ENCODE measurements around the gene PLOD1.
"Not testable (repeated sequence)": the region's sequence is repeated elsewhere in the genome, so short reads cannot be mapped to it uniquely, and the experiment has no call there.

The PLOD1 gene

DNA sequence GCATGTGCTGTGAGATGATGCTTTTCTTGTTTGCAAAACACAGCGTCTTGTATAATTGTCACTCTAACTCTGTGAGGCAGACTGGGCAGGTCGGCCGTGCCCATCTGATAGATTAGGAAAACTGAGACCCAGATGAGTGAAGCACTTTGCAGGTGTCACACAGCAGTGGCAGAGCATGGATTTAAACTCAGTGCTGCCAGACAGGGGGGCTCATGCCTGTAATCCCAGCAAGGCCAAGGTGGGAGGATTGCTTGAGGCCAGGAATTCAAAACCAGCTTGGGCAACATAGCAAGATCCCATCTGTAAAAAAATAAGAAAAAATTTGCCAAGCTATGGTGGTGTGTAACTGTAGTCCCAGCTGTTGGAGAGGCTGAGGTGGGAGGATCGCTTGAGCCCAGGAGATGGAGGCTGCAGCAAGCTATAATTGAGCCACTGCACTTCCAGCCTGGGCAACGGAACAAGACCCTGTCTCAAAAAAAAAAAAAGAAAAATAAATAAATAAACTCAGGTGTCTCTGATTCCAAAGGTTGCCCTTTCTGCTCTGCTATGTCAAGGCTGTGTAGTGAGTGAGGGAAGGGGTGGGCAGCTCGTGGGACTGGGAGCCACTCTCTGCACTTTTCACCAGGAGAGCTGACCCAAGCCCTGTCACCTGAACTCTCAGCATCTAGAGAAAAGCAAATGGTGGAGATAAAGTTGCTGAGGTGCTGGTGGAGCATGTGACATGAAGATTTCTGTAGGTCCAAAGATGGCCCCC is 42.9 kb upstream of the PLOD1 start:
- H3K27ac ChIP-seq: no peak overlapping the region
- no peak for TF ChIP-seq ZFX (IDR thresholded peaks at IDR 0.05; ENCODE audit: borderline replicate concordance)
- TF ChIP-seq, protein P1, sequence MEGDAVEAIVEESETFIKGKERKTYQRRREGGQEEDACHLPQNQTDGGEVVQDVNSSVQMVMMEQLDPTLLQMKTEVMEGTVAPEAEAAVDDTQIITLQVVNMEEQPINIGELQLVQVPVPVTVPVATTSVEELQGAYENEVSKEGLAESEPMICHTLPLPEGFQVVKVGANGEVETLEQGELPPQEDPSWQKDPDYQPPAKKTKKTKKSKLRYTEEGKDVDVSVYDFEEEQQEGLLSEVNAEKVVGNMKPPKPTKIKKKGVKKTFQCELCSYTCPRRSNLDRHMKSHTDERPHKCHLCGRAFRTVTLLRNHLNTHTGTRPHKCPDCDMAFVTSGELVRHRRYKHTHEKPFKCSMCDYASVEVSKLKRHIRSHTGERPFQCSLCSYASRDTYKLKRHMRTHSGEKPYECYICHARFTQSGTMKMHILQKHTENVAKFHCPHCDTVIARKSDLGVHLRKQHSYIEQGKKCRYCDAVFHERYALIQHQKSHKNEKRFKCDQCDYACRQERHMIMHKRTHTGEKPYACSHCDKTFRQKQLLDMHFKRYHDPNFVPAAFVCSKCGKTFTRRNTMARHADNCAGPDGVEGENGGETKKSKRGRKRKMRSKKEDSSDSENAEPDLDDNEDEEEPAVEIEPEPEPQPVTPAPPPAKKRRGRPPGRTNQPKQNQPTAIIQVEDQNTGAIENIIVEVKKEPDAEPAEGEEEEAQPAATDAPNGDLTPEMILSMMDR (IDR thresholded peaks at IDR 0.05): no peak

DNA sequence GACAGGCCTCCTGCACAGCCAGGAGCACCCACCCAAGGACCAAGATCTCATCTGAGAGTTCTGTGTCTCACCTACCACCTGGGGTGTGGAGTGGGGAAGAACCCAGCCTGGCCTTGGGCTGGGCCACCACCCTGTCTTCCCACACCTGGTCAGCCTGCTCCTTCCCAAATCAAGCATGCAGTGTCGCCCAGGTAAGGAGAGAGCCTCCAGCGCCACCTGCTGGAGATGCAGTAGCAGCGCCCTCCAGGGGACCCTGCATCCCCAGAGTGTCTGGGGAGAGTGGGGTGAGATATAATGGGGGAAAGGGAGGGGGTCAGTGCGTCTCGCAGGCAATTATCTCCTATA is 40.6 kb upstream of the PLOD1 start:
- H3K27ac ChIP-seq: no peak overlapping the region
- TF ChIP-seq ZFX (IDR thresholded peaks at IDR 0.05; ENCODE audit: borderline replicate concordance): no peak
- TF ChIP-seq, protein P1 (IDR thresholded peaks at IDR 0.05): peak; percentile 89

DNA sequence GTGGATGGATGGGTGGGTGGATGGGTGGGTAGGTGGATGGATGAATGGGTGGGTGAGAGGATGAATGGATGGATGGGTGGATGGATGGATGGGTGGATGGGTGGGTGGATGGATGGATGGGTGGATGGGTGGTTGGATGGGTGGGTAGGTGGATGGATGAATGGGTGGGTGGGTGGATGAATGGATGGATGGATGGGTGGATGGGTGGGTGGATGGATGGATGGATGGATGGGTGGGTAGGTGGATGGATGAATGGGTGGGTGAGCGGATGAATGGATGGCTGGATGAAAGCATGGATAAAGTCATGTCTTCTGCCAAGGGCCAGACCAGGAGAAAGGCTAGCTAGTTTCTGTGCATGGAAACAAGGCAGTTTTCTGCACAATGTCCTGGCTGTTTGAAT is 40.0 kb upstream of the PLOD1 start:
- H3K27ac ChIP-seq: not testable (repeated sequence)

DNA sequence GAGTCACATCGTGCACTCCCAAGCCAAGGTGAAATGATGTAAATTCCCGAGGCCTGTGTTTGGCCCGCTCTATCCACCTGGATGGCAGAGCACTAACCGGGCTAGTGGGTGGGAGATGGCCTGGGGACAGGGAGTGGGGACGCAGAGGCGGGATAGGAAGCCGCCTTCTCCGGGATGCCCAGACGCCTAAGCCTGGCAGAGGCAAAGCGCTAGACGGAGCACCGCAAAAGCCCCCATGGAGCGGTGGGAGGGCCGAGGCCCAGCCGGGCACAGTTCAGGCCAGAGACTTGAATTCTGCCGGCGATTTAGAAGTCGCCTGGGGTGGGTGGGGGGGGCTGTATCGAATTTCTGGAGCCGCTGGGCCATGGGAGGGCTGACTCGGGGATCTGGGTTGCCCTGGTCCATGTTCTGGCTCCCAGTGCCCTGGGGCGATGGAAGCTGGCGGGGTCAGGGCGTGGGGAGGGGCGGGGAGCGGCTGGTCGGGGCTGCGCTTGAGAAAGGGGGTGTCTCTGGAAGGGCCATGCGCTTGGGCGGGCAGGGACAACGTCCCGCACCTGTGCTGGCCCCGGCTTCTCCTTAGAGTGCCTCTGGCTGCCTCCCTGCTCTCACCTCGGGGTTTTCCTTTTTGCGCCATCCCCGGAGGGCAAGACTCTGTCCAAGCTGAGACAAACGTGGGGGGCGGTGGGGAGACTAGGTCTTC is 36.3 kb upstream of the PLOD1 start:
- TF ChIP-seq, protein P1 (IDR thresholded peaks at IDR 0.05): no peak
- TF ChIP-seq ZFX (IDR thresholded peaks at IDR 0.05; ENCODE audit: borderline replicate concordance): no peak

DNA sequence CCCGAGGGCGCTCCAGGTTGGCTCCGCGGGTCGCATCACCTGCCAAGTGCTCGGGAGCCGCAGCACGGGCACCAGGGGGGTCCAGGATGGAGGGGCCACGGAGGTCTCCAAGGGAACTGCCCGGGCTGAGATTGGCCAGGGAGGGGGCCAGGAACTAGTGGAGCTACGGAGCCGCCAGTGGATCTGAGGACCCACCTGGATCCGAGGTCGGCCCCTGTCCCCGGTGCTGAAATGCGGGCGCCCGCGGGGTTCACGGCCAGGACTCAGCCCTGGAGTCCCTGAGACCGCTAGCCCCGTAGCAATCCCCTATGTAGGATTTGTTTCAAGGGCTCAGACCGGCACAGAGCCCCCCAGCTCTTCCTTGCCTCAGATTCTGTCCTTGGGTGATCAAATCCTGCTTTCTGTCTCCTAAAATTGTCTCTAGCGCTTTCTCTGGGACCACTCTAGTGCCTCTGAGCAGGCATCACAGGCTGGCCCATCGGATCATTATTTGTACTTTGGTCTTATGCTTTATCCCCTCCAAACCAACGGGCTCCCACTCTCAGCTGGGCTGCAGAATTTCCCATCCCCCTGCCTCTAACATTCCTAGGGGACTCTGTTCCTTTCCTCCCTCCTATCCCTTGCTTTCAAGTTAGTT is 35.6 kb upstream of the PLOD1 start:
- no peak overlapping the region for H3K27ac ChIP-seq
- TF ChIP-seq, protein P1 (IDR thresholded peaks at IDR 0.05): no peak
- TF ChIP-seq ZFX (IDR thresholded peaks at IDR 0.05; ENCODE audit: borderline replicate concordance): no peak

More for the DNA sequence above, 36.3 kb upstream of the PLOD1 start:
- no peak overlapping the region for H3K27ac ChIP-seq

DNA sequence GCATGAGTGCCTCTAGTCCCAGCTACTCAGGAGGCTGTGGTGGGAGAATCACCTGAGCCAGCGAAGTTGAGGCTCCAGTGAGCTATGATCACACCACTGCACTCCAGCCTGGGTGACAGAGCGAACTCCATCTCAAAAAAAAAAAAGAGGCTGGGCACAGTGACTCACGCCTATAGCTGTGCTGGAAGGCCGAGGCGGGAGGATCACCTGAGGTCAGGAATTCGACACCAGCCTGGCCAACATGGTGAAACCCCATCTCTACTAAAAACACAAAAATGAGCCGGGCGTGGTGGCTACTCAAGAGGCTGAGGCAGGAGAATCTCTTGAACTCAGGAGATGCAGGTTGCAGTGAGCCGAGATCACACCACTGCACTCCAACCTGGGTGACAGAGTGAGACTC is 33.1 kb upstream of the PLOD1 start:
- not testable (repeated sequence) for H3K27ac ChIP-seq

DNA sequence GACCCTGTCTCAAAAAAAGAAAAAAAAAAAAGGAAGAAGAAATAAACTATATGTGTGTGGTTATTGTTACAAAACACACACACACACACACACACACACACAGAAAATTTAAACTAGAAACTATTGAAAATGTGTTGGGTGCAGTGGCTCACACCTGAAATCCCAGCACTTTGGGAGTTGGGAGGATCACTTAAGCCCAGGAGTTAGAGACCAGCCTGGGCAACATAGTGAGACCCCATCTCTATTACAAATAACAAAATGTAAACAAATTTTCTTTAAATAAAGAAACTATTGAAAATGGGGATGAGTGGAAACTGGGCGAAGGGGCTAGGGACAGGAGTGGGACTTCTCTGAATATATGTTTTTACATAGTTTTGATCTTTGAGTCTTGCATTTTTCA is 31.3 kb upstream of the PLOD1 start:
- TF ChIP-seq, protein P1 (IDR thresholded peaks at IDR 0.05): no peak
- TF ChIP-seq ZFX (IDR thresholded peaks at IDR 0.05; ENCODE audit: borderline replicate concordance): no peak
- H3K27ac ChIP-seq: no peak overlapping the region

DNA sequence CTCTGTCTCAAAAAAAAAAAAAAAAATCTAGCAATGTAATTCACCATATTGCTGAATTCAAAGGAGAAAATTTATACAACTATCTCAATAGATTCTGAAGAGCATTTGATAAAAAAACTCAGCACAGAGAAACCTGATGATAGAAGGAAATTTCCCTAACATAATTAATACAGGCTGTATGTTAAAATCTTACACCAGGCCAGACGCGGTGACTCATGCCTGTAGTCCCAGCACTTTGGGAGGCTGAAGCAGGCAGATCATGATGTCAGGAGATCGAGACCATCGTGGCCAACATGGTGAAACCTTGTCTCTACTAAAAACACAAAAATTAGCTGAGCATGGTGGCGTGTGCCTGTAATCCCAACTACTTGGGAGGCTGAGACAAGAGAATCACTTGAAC is 30.4 kb upstream of the PLOD1 start:
- not testable (repeated sequence) for H3K27ac ChIP-seq

Measured in 22Rv1 (cell line).